ENCODE measurements around the gene BMPR1A. TPM values are rescaled to one million over a fixed set of nuclear protein-coding genes. Genes with fewer than 3 reads are reported as not detected.

Gene BMPR1A
- total RNA-seq, 4 donors from 2014 or later, result 21.1 to 33.3 (median 26.7) TPM

- DNase-seq (ENCODE audit: low spot score in 2 of 2), result no peak
- no peaks in the 10 kb centered on the region for H3K27me3 ChIP-seq
- no peaks in the 10 kb centered on the region for H3K4me1 ChIP-seq
- no peak for TF ChIP-seq EP300 (IDR thresholded peaks at IDR 0.05)
- no peak for TF ChIP-seq CTCF (IDR thresholded peaks at IDR 0.05)
- no peak for TF ChIP-seq POLR2AphosphoS5 (IDR thresholded peaks at IDR 0.05)
- TF ChIP-seq POLR2A (IDR thresholded peaks at IDR 0.05), result no peak
- 79% methylated on average over 3 of the region's 3 CpGs for WGBS
- H3K36me3 ChIP-seq, result peaks cover 4% of the 10 kb centered on the region
- H3K4me3 ChIP-seq, result no peak overlapping the region
- H3K9me3 ChIP-seq, result no peaks in the 10 kb centered on the region
- no peak overlapping the region for H3K27ac ChIP-seq
Observed at GRCh38 chr10:86878983-86879713, 122.7 kb downstream of the BMPR1A start.

GRCh38 chr10:86880971-86881370 lies 124.6 kb downstream of the BMPR1A start:
- 91% methylated on average over 4 of the region's 4 CpGs for WGBS
- no peak overlapping the region for H3K4me3 ChIP-seq
- H3K4me1 ChIP-seq, result no peaks in the 10 kb centered on the region
- no peaks in the 10 kb centered on the region for H3K9me3 ChIP-seq
- no peaks in the 10 kb centered on the region for H3K27me3 ChIP-seq
- peaks cover 4% of the 10 kb centered on the region for H3K36me3 ChIP-seq
- no peak overlapping the region for H3K27ac ChIP-seq
- TF ChIP-seq POLR2AphosphoS5 (IDR thresholded peaks at IDR 0.05) (no peak), CTCF (IDR thresholded peaks at IDR 0.05) (no peak), POLR2A (IDR thresholded peaks at IDR 0.05) (no peak), EP300 (IDR thresholded peaks at IDR 0.05) (no peak)
- DNase-seq (ENCODE audit: low spot score in 2 of 2), result no peak

- whole genome bisulfite sequencing, result 69% methylated on average over 7 of the region's 7 CpGs
- TF ChIP-seq POLR2AphosphoS5 (IDR thresholded peaks at IDR 0.05), result no peak
- no peak for TF ChIP-seq POLR2A (IDR thresholded peaks at IDR 0.05)
- TF ChIP-seq EP300 (IDR thresholded peaks at IDR 0.05), result no peak
- TF ChIP-seq CTCF (IDR thresholded peaks at IDR 0.05), result no peak
- Histone ChIP-seq H3K4me3 (no peak overlapping the region), H3K27ac (no peak overlapping the region), H3K9me3 (no peaks in the 10 kb centered on the region), H3K4me1 (no peaks in the 10 kb centered on the region), H3K36me3 (peaks cover 14% of the 10 kb centered on the region), H3K27me3 (no peaks in the 10 kb centered on the region)
- no peak for DNase-seq (ENCODE audit: low spot score in 2 of 2)
Observed at GRCh38 chr10:86888585-86889381, 132.4 kb downstream of the BMPR1A start.

- Histone ChIP-seq H3K9me3 (no peaks in the 10 kb centered on the region), H3K36me3 (peaks cover 17% of the 10 kb centered on the region), H3K4me1 (no peaks in the 10 kb centered on the region), H3K27me3 (no peaks in the 10 kb centered on the region), H3K4me3 (no peak overlapping the region), H3K27ac (no peak overlapping the region)
- DNase-seq (ENCODE audit: low spot score in 2 of 2), result no peak
- no peak for TF ChIP-seq EP300 (IDR thresholded peaks at IDR 0.05)
- no peak for TF ChIP-seq POLR2A (IDR thresholded peaks at IDR 0.05)
- TF ChIP-seq CTCF (IDR thresholded peaks at IDR 0.05), result no peak
- TF ChIP-seq POLR2AphosphoS5 (IDR thresholded peaks at IDR 0.05), result no peak
- 55% methylated on average over 3 of the region's 3 CpGs for WGBS
Observed at GRCh38 chr10:86889997-86890396, 133.6 kb downstream of the BMPR1A start.

- Histone ChIP-seq H3K4me1 (peaks cover 3% of the 10 kb centered on the region), H3K27me3 (no peaks in the 10 kb centered on the region), H3K9me3 (no peaks in the 10 kb centered on the region), H3K36me3 (peaks cover 22% of the 10 kb centered on the region), H3K4me3 (no peak overlapping the region), H3K27ac (no peak overlapping the region)
- no peak for TF ChIP-seq CTCF (IDR thresholded peaks at IDR 0.05)
- TF ChIP-seq POLR2AphosphoS5 (IDR thresholded peaks at IDR 0.05), result no peak
- TF ChIP-seq POLR2A (IDR thresholded peaks at IDR 0.05), result no peak
- no peak for TF ChIP-seq EP300 (IDR thresholded peaks at IDR 0.05)
- 63% methylated on average over 4 of the region's 4 CpGs for WGBS
- DNase-seq (ENCODE audit: low spot score in 2 of 2), result no peak
Observed at GRCh38 chr10:86898511-86898910, 142.1 kb downstream of the BMPR1A start.

Measured in suprapubic skin (tissue), 4 donors.